Measurements from ENCODE around the gene FAM124B.

The FAM124B gene

DNA sequence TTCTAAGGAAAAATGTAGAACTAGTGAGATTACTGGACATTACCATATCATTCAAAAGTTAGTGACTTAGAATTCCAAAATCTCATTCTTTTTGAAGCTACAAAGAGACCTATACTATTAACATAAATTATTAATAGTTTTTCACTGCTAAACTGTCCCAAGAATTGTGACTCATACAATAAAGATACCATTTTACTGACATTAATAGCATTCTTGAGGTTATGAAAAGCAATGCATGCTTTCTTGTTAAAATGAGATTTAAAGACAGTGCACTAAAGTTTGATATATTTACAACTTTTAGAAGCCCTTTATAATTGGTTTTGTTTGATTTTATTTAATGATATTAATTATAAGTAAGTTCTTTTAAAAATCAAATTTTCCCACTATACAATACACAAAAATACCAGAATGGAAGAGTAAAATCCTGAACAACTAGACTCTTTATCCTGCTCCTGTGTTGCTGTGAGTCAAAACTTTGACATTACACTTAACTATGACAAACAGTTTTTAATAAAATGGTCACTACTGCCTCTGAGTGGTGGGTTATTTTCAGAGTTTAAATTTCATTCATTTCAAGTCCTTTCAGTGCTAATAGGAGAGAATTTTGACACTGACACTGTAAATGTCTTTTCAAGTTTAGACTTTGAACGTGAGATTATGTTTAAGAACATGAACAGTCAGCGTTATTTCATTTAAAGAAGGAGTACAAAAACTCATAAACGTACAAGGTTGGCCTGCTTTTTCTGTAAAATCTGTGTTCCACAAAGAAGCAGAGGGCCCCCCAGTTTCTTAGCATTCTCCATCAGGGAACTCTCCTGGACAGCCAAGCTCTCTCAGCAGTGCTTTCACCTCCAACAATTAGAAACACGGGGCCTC is 54.5 kb downstream of the FAM124B start:
- no peak for DNase-seq (ENCODE audit: low read depth, low spot score)

- no peak for DNase-seq (ENCODE audit: low read depth, low spot score)
Observed at GRCh38 chr2:224345492-224345891, 56.4 kb downstream of the FAM124B start.

DNA sequence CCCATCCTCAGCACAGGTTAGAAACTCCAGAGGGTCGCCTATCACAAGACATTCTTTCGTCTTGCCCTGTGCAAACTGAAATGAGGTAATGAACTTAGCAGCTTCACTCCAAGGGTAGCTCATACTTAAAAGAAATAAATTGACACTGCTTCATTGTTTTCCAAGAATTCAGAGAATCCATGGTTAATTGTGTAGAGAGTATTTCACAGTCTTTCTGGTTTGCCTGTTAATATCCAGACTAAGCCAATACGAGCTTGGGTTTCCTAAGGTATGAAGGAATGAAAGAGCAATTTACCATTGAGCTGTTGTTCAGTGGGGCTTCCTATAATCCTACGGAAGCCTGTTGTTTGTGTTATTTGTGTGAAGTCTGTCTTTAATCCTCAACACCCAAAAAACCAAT is 58.7 kb downstream of the FAM124B start:
- no peak for DNase-seq (ENCODE audit: low read depth, low spot score)

DNA sequence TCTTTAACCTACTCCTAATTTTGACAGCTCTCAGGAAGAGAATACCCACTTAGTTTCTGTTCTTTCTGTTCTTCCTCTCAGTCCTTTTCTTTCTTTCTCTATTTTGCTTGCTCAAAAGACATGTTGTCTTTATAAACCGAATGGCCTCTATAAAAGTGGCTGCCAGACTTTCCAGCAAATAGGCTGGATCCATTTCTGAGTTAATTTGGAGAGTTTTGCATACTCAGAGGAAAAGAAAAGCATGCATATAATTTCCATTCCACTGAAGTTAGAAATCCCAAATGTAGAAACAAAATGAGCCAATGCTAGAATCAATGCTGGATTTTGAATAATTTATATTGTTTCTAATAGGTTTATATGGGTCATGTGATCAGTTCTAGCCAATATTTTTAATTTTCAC is 65.9 kb downstream of the FAM124B start:
- no peak for DNase-seq (ENCODE audit: low read depth, low spot score)

DNA sequence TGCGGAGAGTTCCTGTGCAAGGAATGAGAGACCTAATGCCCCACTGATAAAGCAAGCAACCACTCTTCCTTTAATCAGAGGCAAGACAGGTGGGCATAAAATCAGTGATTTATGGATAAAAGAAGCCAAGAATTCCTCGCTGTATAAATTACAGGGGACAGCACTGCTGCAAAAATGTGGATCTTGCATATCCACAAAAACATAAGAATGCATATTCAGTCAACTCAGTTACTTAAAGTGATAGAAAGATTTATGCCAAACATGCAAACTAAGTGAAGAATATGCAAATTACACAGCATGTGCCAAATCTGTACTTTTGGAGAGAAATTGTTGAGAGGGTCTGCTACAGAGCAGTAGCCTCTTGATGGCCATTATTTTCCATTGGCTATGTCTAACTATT is 67.2 kb downstream of the FAM124B start:
- DNase-seq (ENCODE audit: low read depth, low spot score): no peak

GRCh38 chr2:224333726-224334482 is 68.0 kb downstream of the FAM124B start:
- no peak for DNase-seq (ENCODE audit: low read depth, low spot score)

DNA sequence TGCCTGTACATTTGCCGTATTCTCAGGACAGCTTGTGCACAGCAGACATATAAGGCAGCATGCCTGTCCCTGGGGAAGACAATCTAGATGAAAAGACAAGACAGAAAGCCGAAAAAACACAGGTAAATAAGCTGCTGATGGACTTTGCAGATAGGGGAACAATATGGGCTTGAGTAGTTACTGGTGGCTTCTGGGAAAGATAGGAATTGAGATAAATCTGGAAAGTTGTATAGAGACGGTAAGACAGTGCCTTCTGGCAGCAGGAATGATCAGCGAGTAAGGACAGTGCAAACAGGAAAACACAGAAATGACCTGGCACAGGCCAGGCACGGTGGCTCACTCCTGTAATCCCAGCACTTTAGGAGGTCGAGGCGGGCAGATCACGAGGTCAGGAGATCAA is 70.2 kb downstream of the FAM124B start:
- DNase-seq (ENCODE audit: low read depth, low spot score): no peak

GRCh38 chr2:224328798-224329197 is 73.1 kb downstream of the FAM124B start:
- no peak for DNase-seq (ENCODE audit: low read depth, low spot score)

Measured in brain pericyte (primary cell).